22Rv1 (cell line): ENCODE measurements around the gene NUP62.

ENCODE experiments used
- H3K27ac ChIP-seq: fragments of 450-650 bp; 2 replicates; pipeline ENCODE4 v1.5.1; 2017
- ZFX ChIP-seq: fragments of 450-650 bp; IDR thresholded peaks from 2 replicates; pipeline ENCODE4 v1.6.1; 2017; ENCODE audit warnings: antibody characterized with exemption, borderline replicate concordance
- TF ChIP-seq, protein P1 (sequence below): fragments of 450-650 bp; IDR thresholded peaks from 2 replicates; pipeline ENCODE4 v1.5.1; 2017; ENCODE audit warnings: mild to moderate bottlenecking

Gene NUP62

DNA sequence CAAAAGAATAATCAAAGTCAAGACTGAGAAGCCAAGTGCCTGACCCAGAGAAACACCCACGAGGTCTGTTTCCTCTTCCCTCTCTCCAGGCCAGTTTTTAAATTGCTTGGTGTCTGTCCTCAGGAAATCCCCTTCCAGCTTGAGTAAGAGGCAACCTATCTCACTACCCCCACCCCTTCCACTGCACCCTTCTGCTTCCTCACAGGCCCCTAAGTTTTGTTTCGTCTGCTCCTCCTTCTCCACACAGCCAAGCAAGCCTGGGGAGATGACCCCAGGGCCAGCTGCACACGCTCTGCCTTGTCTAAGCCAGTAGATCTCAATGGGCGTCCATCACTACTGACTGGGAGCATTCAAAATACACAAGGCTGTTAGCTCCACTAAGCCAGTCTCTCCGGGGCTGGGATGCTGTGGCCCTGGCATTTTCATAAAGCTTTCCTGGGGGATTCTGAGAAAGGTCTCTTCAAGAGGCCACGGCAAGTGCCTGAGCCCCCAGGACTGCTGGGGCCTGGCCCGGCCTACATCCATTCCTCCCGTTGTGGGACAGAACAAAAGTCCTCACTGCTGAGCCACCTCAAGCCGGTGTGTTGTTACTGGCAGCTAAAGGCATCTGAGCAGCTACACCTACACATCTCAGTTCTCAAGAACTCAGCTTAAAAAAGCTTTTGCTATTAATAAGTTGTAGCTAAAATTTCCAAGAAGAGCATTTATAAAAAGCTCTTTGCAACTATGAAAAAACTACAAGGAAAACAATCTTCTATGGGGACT, 17.7 kb downstream of the NUP62 start:
- H3K27ac ChIP-seq, result no peak overlapping the region
- no peak for TF ChIP-seq ZFX
- TF ChIP-seq, protein P1, sequence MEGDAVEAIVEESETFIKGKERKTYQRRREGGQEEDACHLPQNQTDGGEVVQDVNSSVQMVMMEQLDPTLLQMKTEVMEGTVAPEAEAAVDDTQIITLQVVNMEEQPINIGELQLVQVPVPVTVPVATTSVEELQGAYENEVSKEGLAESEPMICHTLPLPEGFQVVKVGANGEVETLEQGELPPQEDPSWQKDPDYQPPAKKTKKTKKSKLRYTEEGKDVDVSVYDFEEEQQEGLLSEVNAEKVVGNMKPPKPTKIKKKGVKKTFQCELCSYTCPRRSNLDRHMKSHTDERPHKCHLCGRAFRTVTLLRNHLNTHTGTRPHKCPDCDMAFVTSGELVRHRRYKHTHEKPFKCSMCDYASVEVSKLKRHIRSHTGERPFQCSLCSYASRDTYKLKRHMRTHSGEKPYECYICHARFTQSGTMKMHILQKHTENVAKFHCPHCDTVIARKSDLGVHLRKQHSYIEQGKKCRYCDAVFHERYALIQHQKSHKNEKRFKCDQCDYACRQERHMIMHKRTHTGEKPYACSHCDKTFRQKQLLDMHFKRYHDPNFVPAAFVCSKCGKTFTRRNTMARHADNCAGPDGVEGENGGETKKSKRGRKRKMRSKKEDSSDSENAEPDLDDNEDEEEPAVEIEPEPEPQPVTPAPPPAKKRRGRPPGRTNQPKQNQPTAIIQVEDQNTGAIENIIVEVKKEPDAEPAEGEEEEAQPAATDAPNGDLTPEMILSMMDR, result no peak

DNA sequence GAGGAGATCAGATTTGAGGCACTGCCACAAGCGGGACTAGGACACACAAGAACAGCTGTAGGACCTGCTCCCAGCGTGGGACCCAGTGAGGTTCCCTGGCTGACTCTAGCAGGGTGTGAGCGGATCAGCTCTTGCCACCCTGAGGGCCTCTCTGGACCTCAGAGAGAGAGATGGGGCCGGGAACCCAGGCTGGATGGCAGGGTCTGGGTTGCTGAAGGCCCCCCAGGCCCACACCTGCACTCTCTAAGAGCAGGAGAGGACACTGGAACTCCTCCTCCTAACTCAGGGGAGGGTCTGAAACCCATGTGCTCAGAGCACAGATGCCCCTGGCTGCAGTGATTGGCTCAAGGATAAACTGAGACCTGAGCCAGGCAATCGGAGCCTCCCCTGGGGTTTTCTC, 19.1 kb downstream of the NUP62 start:
- no peak overlapping the region for H3K27ac ChIP-seq
- TF ChIP-seq ZFX, result no peak
- TF ChIP-seq, protein P1, result no peak

DNA sequence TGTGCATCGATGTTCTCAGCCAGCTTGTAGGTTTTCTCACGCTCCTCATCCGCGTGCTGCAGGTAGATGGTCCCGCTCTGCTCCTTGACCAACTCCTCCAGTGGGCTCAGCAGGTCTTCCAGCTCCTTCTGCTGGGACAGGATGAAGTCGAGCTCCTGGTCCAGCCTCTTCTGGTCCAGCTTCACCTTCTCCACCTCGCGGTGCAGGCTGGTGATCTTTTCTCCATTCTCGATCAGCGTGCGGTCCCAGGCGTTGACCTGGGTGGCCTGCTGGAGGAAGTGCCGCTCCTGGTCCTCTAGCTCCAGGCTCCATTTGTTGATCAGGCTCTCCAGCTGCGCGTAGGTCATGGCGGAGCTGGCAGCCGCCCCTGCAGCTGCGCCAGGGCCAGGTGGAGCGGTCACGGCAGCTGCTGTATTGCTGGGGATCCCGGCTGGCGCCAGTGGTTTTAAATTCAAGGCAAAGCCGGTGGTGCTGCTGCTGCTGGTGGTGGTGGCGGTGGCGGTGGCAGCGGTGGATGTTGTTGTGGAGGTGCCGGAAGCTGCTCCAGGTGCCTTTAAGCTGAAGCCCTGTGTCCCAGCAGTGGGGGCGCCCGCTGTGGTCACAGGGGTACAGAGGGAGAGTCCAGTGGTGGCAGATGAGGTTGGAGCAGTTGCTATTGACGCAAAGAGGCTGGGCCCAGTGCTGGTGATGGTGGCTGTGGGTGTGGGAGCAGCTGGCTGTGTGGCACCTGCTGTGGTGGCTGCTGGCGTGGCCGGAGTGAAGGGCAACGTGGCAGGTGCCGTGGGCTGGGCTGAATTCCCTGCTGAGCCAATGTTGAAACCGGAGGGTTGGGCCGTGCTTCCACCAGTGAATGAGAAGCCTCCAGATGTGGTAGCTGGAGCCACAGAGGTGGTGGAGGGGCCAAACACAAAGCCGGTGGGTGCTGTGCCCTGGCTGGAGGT, 20.6 kb downstream of the NUP62 start:
- H3K27ac ChIP-seq, result no peak overlapping the region
- TF ChIP-seq, protein P1, result no peak
- TF ChIP-seq ZFX, result no peak

DNA sequence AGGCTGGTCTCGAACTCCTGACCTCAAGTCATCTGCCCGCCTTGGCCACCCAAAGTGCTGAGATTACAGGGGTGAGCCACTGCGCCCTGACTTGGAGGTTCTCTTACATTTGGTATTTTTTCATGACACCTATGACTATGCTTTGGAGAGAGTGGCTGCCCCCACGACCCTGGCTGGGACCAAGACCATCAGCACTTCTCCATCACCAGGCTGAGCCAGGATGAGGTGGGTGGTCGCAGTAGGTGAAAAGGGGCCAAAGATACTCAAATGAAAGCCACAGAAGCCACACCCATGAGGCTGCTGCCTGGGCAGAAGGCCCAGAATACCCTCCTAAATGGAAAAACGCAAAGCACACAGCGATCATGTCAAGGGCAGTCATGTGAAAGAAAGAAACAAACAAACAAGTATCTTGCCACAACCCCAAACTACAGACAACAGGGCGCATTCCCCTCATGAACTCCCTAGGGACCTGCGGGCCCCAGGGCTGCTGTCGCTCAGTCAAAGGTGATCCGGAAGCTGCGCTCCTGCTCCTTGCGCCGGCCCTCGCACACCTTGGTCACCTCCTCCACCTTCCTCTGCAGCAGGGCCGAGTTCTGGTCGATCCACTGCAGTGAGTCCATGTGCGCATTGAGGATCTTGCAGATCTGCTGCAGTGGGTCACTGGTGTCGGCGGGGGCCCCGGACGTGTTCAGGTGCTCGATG, 21.4 kb downstream of the NUP62 start:
- no peak overlapping the region for H3K27ac ChIP-seq
- TF ChIP-seq ZFX, result no peak
- TF ChIP-seq, protein P1, result no peak

DNA sequence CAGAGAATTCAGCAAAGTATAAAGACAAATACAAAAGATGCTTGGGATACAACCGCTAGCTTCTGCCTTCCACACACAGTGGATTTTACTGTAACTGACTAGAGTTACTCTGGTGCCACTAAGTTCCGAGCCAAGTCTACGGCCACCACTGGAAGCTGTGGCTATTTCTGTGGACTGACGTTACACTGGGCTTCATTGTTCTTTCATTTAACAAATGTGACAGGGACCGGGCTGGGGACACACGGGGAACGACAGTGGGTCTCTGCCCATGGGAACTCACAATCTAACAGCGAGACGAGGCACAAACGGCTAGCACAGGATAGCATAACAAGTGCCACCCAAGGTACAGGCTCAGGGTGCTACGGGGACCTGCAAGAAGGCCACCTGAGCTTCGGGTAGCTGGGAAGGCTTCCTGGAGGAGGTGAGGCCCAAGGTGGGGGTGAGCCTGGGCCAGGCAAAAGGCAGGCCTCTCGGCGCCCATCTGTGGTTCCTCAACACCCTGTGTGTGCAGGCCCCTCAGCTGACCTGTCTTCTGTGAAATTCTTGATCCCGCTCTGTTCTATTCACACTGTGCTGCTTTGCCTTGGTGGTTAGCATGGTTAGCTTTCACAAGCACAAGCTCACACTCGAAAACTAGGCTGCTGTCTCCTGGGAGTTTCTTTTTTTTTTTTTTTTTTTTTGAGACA, 22.3 kb downstream of the NUP62 start:
- TF ChIP-seq ZFX, result no peak
- TF ChIP-seq, protein P1, result no peak
- no peak overlapping the region for H3K27ac ChIP-seq

DNA sequence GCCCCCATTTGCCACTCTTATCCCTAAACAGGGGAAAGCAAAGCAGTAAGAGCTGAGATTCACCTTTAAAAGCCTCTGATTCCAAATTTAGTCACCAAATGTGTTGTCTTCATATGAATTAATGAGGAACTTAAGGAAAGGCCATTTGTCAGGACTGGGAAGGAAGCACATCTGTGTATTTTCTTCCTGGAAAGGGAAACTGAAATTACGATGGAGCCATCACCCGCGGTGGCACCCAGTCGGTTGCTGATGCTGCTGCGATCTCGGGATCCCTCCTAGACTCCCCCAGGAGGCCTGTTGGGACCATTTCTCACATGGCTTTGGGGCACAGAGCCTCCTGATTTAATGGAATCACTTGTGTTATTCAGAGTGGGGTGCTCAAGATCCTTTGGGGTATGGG, 25.2 kb downstream of the NUP62 start:
- no peak for TF ChIP-seq ZFX
- TF ChIP-seq, protein P1, result no peak
- H3K27ac ChIP-seq, result no peak overlapping the region
